Measurements from ENCODE around the gene DYNLL1.
A peak's percentile ranks its signal among the peaks of the same experiment; 100 is the strongest.

The DYNLL1 gene

GRCh38 chr12:120455302-120455701 lies 40.6 kb upstream of the DYNLL1 start:
- Histone ChIP-seq H3K36me3 (peaks cover 94% of the 10 kb centered on the region), H3K9me3 (ENCODE audit: severe bottlenecking) (no peaks in the 10 kb centered on the region), H3K27ac (no peak overlapping the region), H3K4me3 (ENCODE audit: low read depth, low read length) (no peak overlapping the region), H3K27me3 (ENCODE audit: insufficient read depth, low read depth, severe bottlenecking) (no peaks in the 10 kb centered on the region)
- TF ChIP-seq, protein P1, sequence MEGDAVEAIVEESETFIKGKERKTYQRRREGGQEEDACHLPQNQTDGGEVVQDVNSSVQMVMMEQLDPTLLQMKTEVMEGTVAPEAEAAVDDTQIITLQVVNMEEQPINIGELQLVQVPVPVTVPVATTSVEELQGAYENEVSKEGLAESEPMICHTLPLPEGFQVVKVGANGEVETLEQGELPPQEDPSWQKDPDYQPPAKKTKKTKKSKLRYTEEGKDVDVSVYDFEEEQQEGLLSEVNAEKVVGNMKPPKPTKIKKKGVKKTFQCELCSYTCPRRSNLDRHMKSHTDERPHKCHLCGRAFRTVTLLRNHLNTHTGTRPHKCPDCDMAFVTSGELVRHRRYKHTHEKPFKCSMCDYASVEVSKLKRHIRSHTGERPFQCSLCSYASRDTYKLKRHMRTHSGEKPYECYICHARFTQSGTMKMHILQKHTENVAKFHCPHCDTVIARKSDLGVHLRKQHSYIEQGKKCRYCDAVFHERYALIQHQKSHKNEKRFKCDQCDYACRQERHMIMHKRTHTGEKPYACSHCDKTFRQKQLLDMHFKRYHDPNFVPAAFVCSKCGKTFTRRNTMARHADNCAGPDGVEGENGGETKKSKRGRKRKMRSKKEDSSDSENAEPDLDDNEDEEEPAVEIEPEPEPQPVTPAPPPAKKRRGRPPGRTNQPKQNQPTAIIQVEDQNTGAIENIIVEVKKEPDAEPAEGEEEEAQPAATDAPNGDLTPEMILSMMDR (IDR thresholded peaks at IDR 0.05; ENCODE audit: low read depth, low read length), result no peak
- no peak for DNase-seq

- no peak overlapping the region for H3K4me3 ChIP-seq (ENCODE audit: low read depth, low read length)
- no peak overlapping the region for H3K27ac ChIP-seq
- no peaks in the 10 kb centered on the region for H3K27me3 ChIP-seq (ENCODE audit: insufficient read depth, low read depth, severe bottlenecking)
- H3K9me3 ChIP-seq (ENCODE audit: severe bottlenecking), result no peaks in the 10 kb centered on the region
- H3K36me3 ChIP-seq, result peaks cover 97% of the 10 kb centered on the region
- DNase-seq, result no peak
- TF ChIP-seq, protein P1 (IDR thresholded peaks at IDR 0.05; ENCODE audit: low read depth, low read length), result peak; percentile 60
Measured at GRCh38 chr12:120457133-120457532, 38.8 kb upstream of the DYNLL1 start.

DNA sequence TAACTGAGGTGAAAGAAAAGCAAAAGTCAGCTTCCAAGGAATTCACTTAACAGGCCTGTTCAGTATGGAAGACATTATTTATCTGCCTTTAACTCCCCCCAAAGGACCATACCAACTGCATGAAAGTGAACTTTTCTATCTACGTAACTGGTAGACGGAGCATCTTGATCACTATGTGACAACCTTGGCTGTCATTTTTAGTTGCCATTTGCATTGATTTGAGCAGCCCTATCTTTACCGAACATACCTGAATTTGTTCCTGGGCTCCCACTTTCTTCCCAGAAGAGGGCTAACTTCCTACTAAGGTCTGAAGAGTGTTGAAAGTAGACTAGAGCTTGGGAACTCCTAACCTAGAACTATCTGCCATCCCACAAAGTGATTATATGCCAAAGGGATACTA lies 35.8 kb upstream of the DYNLL1 start:
- no peaks in the 10 kb centered on the region for H3K27me3 ChIP-seq (ENCODE audit: insufficient read depth, low read depth, severe bottlenecking)
- DNase-seq, result no peak
- peaks cover 98% of the 10 kb centered on the region for H3K36me3 ChIP-seq
- H3K4me3 ChIP-seq (ENCODE audit: low read depth, low read length), result no peak overlapping the region
- TF ChIP-seq, protein P1 (IDR thresholded peaks at IDR 0.05; ENCODE audit: low read depth, low read length), result no peak
- no peaks in the 10 kb centered on the region for H3K9me3 ChIP-seq (ENCODE audit: severe bottlenecking)
- no peak overlapping the region for H3K27ac ChIP-seq

DNA sequence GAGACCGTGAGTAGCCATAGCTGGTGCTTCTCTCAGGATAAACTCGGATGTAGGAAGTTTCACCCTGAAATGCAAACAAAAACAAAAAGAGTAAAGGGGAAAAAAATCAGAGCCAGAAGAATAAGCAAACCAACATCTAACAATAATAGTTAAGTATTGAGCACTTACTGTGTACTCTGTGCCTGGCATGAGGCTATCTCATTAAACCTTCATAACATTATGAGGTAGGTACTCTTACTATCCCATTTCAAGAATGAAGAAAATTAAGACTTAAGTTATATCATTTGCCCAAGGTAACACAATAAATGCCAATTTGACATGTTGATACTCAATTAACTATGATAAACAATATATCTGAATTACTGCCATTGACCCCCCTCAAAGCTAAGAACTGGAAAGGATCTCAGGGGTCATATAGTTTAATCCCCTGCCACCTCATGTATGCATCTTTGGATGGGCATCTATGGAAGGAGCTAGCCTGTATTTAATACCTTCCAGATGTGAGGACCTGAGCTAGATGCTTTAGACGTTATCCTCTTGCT lies 33.7 kb upstream of the DYNLL1 start:
- peaks cover 98% of the 10 kb centered on the region for H3K36me3 ChIP-seq
- H3K9me3 ChIP-seq (ENCODE audit: severe bottlenecking), result no peaks in the 10 kb centered on the region
- H3K27me3 ChIP-seq (ENCODE audit: insufficient read depth, low read depth, severe bottlenecking), result no peaks in the 10 kb centered on the region
- TF ChIP-seq, protein P1 (IDR thresholded peaks at IDR 0.05; ENCODE audit: low read depth, low read length), result no peak
- no peak for DNase-seq
- no peak overlapping the region for H3K27ac ChIP-seq
- no peak overlapping the region for H3K4me3 ChIP-seq (ENCODE audit: low read depth, low read length)

DNA sequence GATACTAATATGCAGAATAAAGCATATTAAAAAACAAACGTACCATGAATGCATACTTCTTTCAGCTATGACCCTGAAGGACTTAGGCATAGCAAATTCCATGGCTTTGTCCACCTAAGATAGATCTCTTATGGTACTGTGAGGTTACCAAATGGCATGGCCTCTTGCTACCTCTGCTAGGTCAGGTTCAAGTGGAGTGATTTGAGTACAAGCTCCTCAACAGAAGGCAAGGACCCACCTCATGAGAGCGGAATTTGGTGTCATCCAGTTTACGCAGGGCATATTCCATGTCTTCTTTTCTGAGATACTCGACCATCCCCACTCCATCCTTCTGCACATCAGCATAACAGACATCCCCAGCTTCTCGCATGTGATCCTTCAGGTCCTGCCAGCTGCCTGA lies 32.2 kb upstream of the DYNLL1 start:
- TF ChIP-seq, protein P1 (IDR thresholded peaks at IDR 0.05; ENCODE audit: low read depth, low read length), result no peak
- H3K36me3 ChIP-seq, result peaks cover 92% of the 10 kb centered on the region

DNA sequence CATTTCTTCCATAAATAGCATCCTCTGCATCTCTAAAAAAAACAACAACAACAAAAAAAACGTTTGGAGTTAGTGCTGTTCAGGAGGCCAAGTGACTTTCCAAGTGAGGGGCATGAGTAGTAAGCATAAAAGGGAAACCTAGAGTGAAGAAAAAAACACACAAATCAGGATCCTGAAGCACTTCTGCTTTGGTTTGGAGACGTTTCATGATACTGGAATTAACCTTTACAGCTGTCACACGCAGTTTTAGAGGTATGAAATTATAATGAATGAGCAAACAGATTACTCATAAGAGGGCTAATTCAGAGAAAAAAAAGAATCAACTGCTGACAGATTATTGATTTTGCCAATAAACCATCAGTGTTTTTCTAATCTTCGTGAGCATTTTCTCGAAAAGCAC lies 30.2 kb upstream of the DYNLL1 start:
- Histone ChIP-seq H3K4me3 (ENCODE audit: low read depth, low read length) (no peak overlapping the region), H3K27ac (no peak overlapping the region), H3K27me3 (ENCODE audit: insufficient read depth, low read depth, severe bottlenecking) (no peaks in the 10 kb centered on the region), H3K9me3 (ENCODE audit: severe bottlenecking) (no peaks in the 10 kb centered on the region), H3K36me3 (peaks cover 72% of the 10 kb centered on the region)
- no peak for DNase-seq
- TF ChIP-seq, protein P1 (IDR thresholded peaks at IDR 0.05; ENCODE audit: low read depth, low read length), result no peak

More for the DNA sequence above, 32.2 kb upstream of the DYNLL1 start:
- H3K4me3 ChIP-seq (ENCODE audit: low read depth, low read length), result no peak overlapping the region
- no peak overlapping the region for H3K27ac ChIP-seq
- no peaks in the 10 kb centered on the region for H3K9me3 ChIP-seq (ENCODE audit: severe bottlenecking)
- no peaks in the 10 kb centered on the region for H3K27me3 ChIP-seq (ENCODE audit: insufficient read depth, low read depth, severe bottlenecking)
- no peak for DNase-seq

All from WERI-Rb-1 (cell line).